Upper lobe of left lung (tissue), 6 donors: ENCODE measurements around the gene SKOR1. TPM values are rescaled to one million over a fixed set of nuclear protein-coding genes. Genes with fewer than 3 reads are reported as not detected.
A peak's percentile ranks its signal among the peaks of the same experiment; 100 is the strongest.

Source experiments
- ATAC-seq, 2 donors: fragments of 200-7000 bp; cut with Tn5 transposase; one replicate each; pipeline ENCODE4 v1.9.1; 2022; ENCODE audit warnings: mild to moderate bottlenecking in 2 of 2, moderate library complexity in 2 of 2; ENCODE audit not compliant: low FRiP score in 2 of 2
- DNase-seq, 2 donors: peaks; one replicate each; pipeline ENCODE4 v3.0.0-alpha.2; 2019 to 2020
- H3K27ac ChIP-seq, 4 donors: fragments of 200-600 bp; sonication (generic); one replicate each; pipeline ENCODE4 v1.5.1; 2016 to 2019
- H3K27me3 ChIP-seq, 4 donors: fragments of 200-600 bp; sonication (generic); one replicate each; pipeline ENCODE4 v1.5.1; 2017 to 2019
- H3K36me3 ChIP-seq, 4 donors: fragments of 200-600 bp; sonication (generic); one replicate each; pipeline ENCODE4 v1.5.1; 2016 to 2019
- H3K4me1 ChIP-seq, 4 donors: fragments of 200-600 bp; sonication (generic); one replicate each; pipeline ENCODE4 v1.5.1; 2018 to 2019
- H3K4me3 ChIP-seq, 4 donors: fragments of 200-600 bp; sonication (generic); one replicate each; pipeline ENCODE4 v1.5.1; 2017 to 2019; ENCODE audit warnings: mild to moderate bottlenecking in 2 of 4, moderate library complexity in 1 of 4
- H3K9me3 ChIP-seq, 4 donors: fragments of 200-600 bp; sonication (generic); one replicate each; pipeline ENCODE4 v1.5.1; 2018 to 2019
- CTCF ChIP-seq, 6 experiments: fragments of 450-650 bp in 4 of 6; fragments of 200-600 bp in 2 of 6; sonication (generic) in 2 of 6; IDR thresholded peaks; one replicate each; pipeline ENCODE4 v1.5.1; 2016 to 2019; ENCODE audit warnings: antibody characterized with exemption in 6 of 6
- EP300 ChIP-seq, 4 donors: sonication (generic); formaldehyde crosslinking; IDR thresholded peaks; one replicate each; pipeline ENCODE4 v1.5.1; 2017; ENCODE audit warnings: antibody characterized with exemption in 4 of 4, control low read depth in 2 of 4
- POLR2A ChIP-seq, 4 donors: fragments of 450-650 bp; IDR thresholded peaks; one replicate each; pipeline ENCODE4 v1.5.1; 2016 to 2017; ENCODE audit warnings: antibody characterized with exemption in 4 of 4, mild to moderate bottlenecking in 2 of 4
- POLR2AphosphoS5 ChIP-seq, 2 donors: sonication (generic); formaldehyde crosslinking; IDR thresholded peaks; one replicate each; pipeline ENCODE4 v1.5.1; 2017; ENCODE audit warnings: antibody characterized with exemption in 2 of 2
- WGBS, 2 donors: methylation state at CpG; one replicate each; pipeline ENCODE4 v1.1.5; 2017 to 2018; 5-methylcytosine and 5-hydroxymethylcytosine counted together
- total RNA-seq, 6 donors: library from RNA; depleted of rRNA in 4 of 6; stranded (reverse); fragments of >200 nt in 4 of 6; gene quantifications; one replicate each; pipeline versions ENCODE4 v1.1.0 to v1.2.1, GENCODE V29; 2016 to 2021
- donor health status: DM: no; HTN: no; CAD: no; lungs with moderate emphysema.
- donor health status: DM: no; HTN: yes; CAD: no; lungs with severe emphysema.

SKOR1 gene
- total RNA-seq, 6 donors from 2014 or later = 0.44 to 4.2 (median 0.63) TPM

GRCh38 chr15:67818464-67818863 is 6.8 kb upstream of the SKOR1 start:
- H3K4me3 ChIP-seq = no peak overlapping the region
- H3K27ac ChIP-seq = no peak overlapping the region
- H3K9me3 ChIP-seq = peaks cover 0 to 9% (median 3%) of the 10 kb centered on the region in 4 donors
- DNase-seq (no peak), ATAC-seq (no peak)
- H3K36me3 ChIP-seq = no peaks in the 10 kb centered on the region
- H3K4me1 ChIP-seq = peaks cover 9 to 32% (median 19%) of the 10 kb centered on the region in 4 donors
- WGBS, 2 donors = 79 to 81% methylated on average over 3 of the region's 3 CpGs
- TF ChIP-seq POLR2AphosphoS5 (IDR thresholded peaks at IDR 0.05) (no peak), POLR2A (IDR thresholded peaks at IDR 0.05) (no peak), EP300 (IDR thresholded peaks at IDR 0.05) (no peak), CTCF (IDR thresholded peaks at IDR 0.05) (no peak)
- peaks cover 0 to 48% (median 22%) of the 10 kb centered on the region in 4 donors for H3K27me3 ChIP-seq

GRCh38 chr15:67819636-67820035 is 5.7 kb upstream of the SKOR1 start:
- Histone ChIP-seq H3K9me3 (peaks cover 0 to 9% (median 3%) of the 10 kb centered on the region in 4 donors), H3K4me3 (no peak overlapping the region), H3K36me3 (no peaks in the 10 kb centered on the region), H3K27me3 (peaks cover 0 to 60% (median 32%) of the 10 kb centered on the region in 4 donors), H3K27ac (no peak overlapping the region), H3K4me1 (peaks cover 12 to 42% (median 26%) of the 10 kb centered on the region in 4 donors)
- 14 to 20% methylated on average over 14 to 19 of the region's 19 CpGs for WGBS, 2 donors
- TF ChIP-seq CTCF (IDR thresholded peaks at IDR 0.05) = no peak
- TF ChIP-seq POLR2AphosphoS5 (IDR thresholded peaks at IDR 0.05) = no peak
- no peak for TF ChIP-seq EP300 (IDR thresholded peaks at IDR 0.05)
- no peak for TF ChIP-seq POLR2A (IDR thresholded peaks at IDR 0.05)
- DNase-seq (peak in 1 of 2 donors; percentile 81), ATAC-seq (no peak)

- no peak for TF ChIP-seq CTCF (IDR thresholded peaks at IDR 0.05)
- TF ChIP-seq EP300 (IDR thresholded peaks at IDR 0.05) = no peak
- peaks cover 0 to 7% (median 2%) of the 10 kb centered on the region in 4 donors for H3K9me3 ChIP-seq
- H3K36me3 ChIP-seq = no peaks in the 10 kb centered on the region
- ATAC-seq (peak in 1 of 2 donors; percentile 17), DNase-seq (peak in 1 of 2 donors; percentile 80)
- no peak overlapping the region for H3K27ac ChIP-seq
- peaks cover 17 to 49% (median 33%) of the 10 kb centered on the region in 4 donors for H3K4me1 ChIP-seq
- H3K4me3 ChIP-seq = no peak overlapping the region
- 12 to 15% methylated on average over 8 to 46 of the region's 50 CpGs for WGBS, 2 donors
- peaks cover 0 to 67% (median 36%) of the 10 kb centered on the region in 4 donors for H3K27me3 ChIP-seq
Observed at GRCh38 chr15:67820122-67820991, 5.0 kb upstream of the SKOR1 start.

- Histone ChIP-seq H3K4me1 (peaks cover 23 to 57% (median 39%) of the 10 kb centered on the region in 4 donors), H3K27me3 (peaks cover 0 to 75% (median 42%) of the 10 kb centered on the region in 4 donors), H3K4me3 (no peak overlapping the region), H3K9me3 (no peaks in the 10 kb centered on the region), H3K27ac (no peak overlapping the region), H3K36me3 (no peaks in the 10 kb centered on the region)
- WGBS, 2 donors = 6 to 10% methylated on average over 20 to 26 of the region's 39 CpGs
- DNase-seq (peak in 1 of 2 donors; percentile 88), ATAC-seq (peak; percentile 71 to 75)
- no peak for TF ChIP-seq POLR2A (IDR thresholded peaks at IDR 0.05)
- no peak for TF ChIP-seq EP300 (IDR thresholded peaks at IDR 0.05)
- no peak for TF ChIP-seq POLR2AphosphoS5 (IDR thresholded peaks at IDR 0.05)
- TF ChIP-seq CTCF (IDR thresholded peaks at IDR 0.05) = no peak
Observed at GRCh38 chr15:67820992-67821783, 4.1 kb upstream of the SKOR1 start.
